ENCODE data around the gene KRT75.

- no peak for TF ChIP-seq CTCF (IDR thresholded peaks at IDR 0.05)
- no peak for TF ChIP-seq POLR2A (IDR thresholded peaks at IDR 0.05)
Observed at GRCh38 chr12:52436828-52437474, 2.8 kb upstream of the KRT75 start.

All from right lobe of liver (tissue), 4 donors.